ENCODE measurements around the gene ANTXRL. TPM values are rescaled to one million over a fixed set of nuclear protein-coding genes. Genes with fewer than 3 reads are reported as not detected.

The ANTXRL gene
- total RNA-seq, 2 experiments from 2014 or later = not detected

GRCh38 chr10:46250481-46250880 is 36.3 kb upstream of the ANTXRL start:
- H3K36me3 Mint-ChIP-seq (ENCODE audit: low read depth) = peaks cover 91% of the 10 kb centered on the region
- H3K27ac ChIP-seq (ENCODE audit: low read depth in 1 of 2, low read length in 2 of 2) = no peak overlapping the region
- no peaks in the 10 kb centered on the region for H3K4me1 ChIP-seq (ENCODE audit: insufficient read depth, low read length)
- no peaks in the 10 kb centered on the region for H3K27me3 Mint-ChIP-seq
- H3K27ac Mint-ChIP-seq = no peak overlapping the region
- no peak overlapping the region for H3K4me3 Mint-ChIP-seq
- H3K27me3 ChIP-seq (ENCODE audit: control insufficient read depth in 1 of 2, insufficient read depth in 2 of 2, low read length in 2 of 2) = no peaks in the 10 kb centered on the region
- TF ChIP-seq CTCF (IDR thresholded peaks at IDR 0.05) = no peak
- H3K9me3 ChIP-seq (ENCODE audit: control insufficient read depth in 1 of 2, insufficient read depth in 1 of 2, low read length in 2 of 2) = no peaks in the 10 kb centered on the region
- DNase-seq (no peak), ATAC-seq (ENCODE audit: poor library complexity) (no peak)
- intact Hi-C loops (cut with DNase I, micrococcal nuclease) = loop anchor here in 1 of 2 experiments (10.0 kb wide), 1 partner anchor 216 kb away; the partner anchor contains the start of gene NCOA4
- ChIA-PET POLR2A (no interaction called here), CTCF (no interaction called here)
- peaks cover 24% of the 10 kb centered on the region for H3K4me1 Mint-ChIP-seq (ENCODE audit: low read depth)
- peaks cover 63% of the 10 kb centered on the region for H3K36me3 ChIP-seq (ENCODE audit: insufficient read depth, low read length)
- no peak overlapping the region for H3K4me3 ChIP-seq (ENCODE audit: low read length)
- H3K9me3 Mint-ChIP-seq = no peaks in the 10 kb centered on the region

GRCh38 chr10:46250898-46251856 is 35.6 kb upstream of the ANTXRL start:
- TF ChIP-seq CTCF (IDR thresholded peaks at IDR 0.05) = no peak
- Histone ChIP-seq H3K27ac (ENCODE audit: low read depth in 1 of 2, low read length in 2 of 2) (no peak overlapping the region), H3K9me3 (ENCODE audit: control insufficient read depth in 1 of 2, insufficient read depth in 1 of 2, low read length in 2 of 2) (no peaks in the 10 kb centered on the region), H3K4me1 (ENCODE audit: insufficient read depth, low read length) (peaks cover 3% of the 10 kb centered on the region), H3K36me3 (ENCODE audit: insufficient read depth, low read length) (peaks cover 65% of the 10 kb centered on the region), H3K27me3 (ENCODE audit: control insufficient read depth in 1 of 2, insufficient read depth in 2 of 2, low read length in 2 of 2) (no peaks in the 10 kb centered on the region), H3K4me3 (ENCODE audit: low read length) (no peak overlapping the region)
- peak overlapping the region; percentile 30 for H3K27ac Mint-ChIP-seq
- no peaks in the 10 kb centered on the region for H3K9me3 Mint-ChIP-seq
- DNase-seq (peak in 1 of 14 experiments; percentile 4), ATAC-seq (ENCODE audit: poor library complexity) (no peak)
- POLR2A ChIA-PET = no interaction called here
- no peaks in the 10 kb centered on the region for H3K27me3 Mint-ChIP-seq
- peaks cover 89% of the 10 kb centered on the region for H3K36me3 Mint-ChIP-seq (ENCODE audit: low read depth)
- intact Hi-C loops (cut with DNase I, micrococcal nuclease) = loop anchor here in 1 of 2 experiments (10.0 kb wide), 1 partner anchor 216 kb away; the partner anchor contains the start of gene NCOA4
- peaks cover 29% of the 10 kb centered on the region for H3K4me1 Mint-ChIP-seq (ENCODE audit: low read depth)
- CTCF ChIA-PET = no interaction called here
- H3K4me3 Mint-ChIP-seq = no peak overlapping the region

GRCh38 chr10:46251857-46252847 is 34.6 kb upstream of the ANTXRL start:
- Histone ChIP-seq H3K4me3 (ENCODE audit: low read length) (no peak overlapping the region), H3K4me1 (ENCODE audit: insufficient read depth, low read length) (peaks cover 6% of the 10 kb centered on the region), H3K36me3 (ENCODE audit: insufficient read depth, low read length) (peaks cover 68% of the 10 kb centered on the region), H3K27ac (ENCODE audit: low read depth in 1 of 2, low read length in 2 of 2) (no peak overlapping the region), H3K9me3 (ENCODE audit: control insufficient read depth in 1 of 2, insufficient read depth in 1 of 2, low read length in 2 of 2) (no peaks in the 10 kb centered on the region), H3K27me3 (ENCODE audit: control insufficient read depth in 1 of 2, insufficient read depth in 2 of 2, low read length in 2 of 2) (no peaks in the 10 kb centered on the region)
- CTCF ChIA-PET = no interaction called here
- H3K4me1 Mint-ChIP-seq (ENCODE audit: low read depth) = peaks cover 34% of the 10 kb centered on the region
- H3K4me3 Mint-ChIP-seq = no peak overlapping the region
- peak overlapping the region; percentile 24 for H3K27ac Mint-ChIP-seq
- ATAC-seq (ENCODE audit: poor library complexity) (no peak), DNase-seq (peak in 1 of 14 experiments; percentile 2)
- POLR2A ChIA-PET = no interaction called here
- H3K9me3 Mint-ChIP-seq = no peaks in the 10 kb centered on the region
- no peak for TF ChIP-seq CTCF (IDR thresholded peaks at IDR 0.05)
- intact Hi-C loops (cut with DNase I, micrococcal nuclease) = loop anchor here in 1 of 2 experiments (2.0 to 10.0 kb wide), 2 partner anchors 17 to 217 kb away; partner anchors contain the start of gene NCOA4
- peaks cover 89% of the 10 kb centered on the region for H3K36me3 Mint-ChIP-seq (ENCODE audit: low read depth)
- H3K27me3 Mint-ChIP-seq = no peaks in the 10 kb centered on the region

All from CD4-positive, alpha-beta T cell (primary cell).